LNCAP (cell line): ENCODE results near the gene PCSK4.

Experiments
- TF ChIP-seq, protein P1 (sequence below): fragments of 450-650 bp; IDR thresholded peaks from 2 replicates; pipeline ENCODE4 v1.5.1; 2017; ENCODE audit warnings: mild to moderate bottlenecking

Gene PCSK4

GRCh38 chr19:1435378-1435989 lies 54.7 kb downstream of the PCSK4 start:
- TF ChIP-seq, protein P1, sequence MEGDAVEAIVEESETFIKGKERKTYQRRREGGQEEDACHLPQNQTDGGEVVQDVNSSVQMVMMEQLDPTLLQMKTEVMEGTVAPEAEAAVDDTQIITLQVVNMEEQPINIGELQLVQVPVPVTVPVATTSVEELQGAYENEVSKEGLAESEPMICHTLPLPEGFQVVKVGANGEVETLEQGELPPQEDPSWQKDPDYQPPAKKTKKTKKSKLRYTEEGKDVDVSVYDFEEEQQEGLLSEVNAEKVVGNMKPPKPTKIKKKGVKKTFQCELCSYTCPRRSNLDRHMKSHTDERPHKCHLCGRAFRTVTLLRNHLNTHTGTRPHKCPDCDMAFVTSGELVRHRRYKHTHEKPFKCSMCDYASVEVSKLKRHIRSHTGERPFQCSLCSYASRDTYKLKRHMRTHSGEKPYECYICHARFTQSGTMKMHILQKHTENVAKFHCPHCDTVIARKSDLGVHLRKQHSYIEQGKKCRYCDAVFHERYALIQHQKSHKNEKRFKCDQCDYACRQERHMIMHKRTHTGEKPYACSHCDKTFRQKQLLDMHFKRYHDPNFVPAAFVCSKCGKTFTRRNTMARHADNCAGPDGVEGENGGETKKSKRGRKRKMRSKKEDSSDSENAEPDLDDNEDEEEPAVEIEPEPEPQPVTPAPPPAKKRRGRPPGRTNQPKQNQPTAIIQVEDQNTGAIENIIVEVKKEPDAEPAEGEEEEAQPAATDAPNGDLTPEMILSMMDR = no peak

- TF ChIP-seq, protein P1 = no peak
Observed at GRCh38 chr19:1434577-1435060, 55.5 kb downstream of the PCSK4 start.

GRCh38 chr19:1434040-1434366 lies 56.1 kb downstream of the PCSK4 start:
- TF ChIP-seq, protein P1 = no peak

DNA sequence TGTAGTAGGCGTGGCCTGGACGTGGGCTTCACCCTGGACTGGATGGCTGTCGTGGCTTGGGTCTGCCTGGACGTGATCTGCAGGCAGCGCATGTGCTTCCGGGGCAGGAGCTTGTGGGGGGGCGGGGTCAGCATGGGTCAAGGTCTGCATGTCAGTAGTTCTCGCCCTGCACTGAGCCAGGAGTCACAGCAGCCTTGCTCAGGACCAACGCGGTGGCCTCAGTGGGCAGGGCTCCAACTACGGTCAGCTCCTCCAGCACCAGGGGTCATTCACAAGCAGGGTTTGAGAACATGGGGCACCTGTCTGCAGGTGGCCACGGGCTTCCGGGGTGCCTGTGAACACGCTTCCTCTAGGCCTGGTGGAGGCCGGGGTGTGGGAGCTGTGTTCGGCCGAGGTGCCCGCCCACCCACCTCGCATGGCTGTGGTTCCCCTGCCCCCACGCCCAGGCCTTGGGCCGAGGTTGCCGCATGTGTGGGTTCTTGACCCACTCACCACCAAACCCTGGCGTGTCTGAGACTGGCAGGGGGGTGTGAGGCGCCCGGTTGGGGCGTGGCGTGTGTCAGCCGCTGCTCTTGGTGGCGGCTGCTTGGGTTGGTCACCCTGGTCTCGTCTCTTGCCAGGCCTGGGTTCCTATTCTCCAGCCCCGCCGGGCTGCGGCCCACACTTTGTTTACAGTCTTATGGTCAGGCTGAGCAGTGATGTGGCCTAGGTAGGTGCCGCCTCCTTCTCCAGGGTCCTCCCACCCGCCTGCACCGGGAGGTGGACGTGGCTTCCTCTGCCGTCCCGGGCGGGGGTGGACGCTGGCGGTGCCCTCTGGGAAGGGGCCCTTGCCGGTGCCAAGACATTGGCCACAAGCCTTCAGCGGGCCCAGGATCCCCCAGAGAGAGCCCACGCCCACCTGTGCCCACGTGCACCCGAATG lies 56.8 kb downstream of the PCSK4 start:
- TF ChIP-seq, protein P1 = no peak

DNA sequence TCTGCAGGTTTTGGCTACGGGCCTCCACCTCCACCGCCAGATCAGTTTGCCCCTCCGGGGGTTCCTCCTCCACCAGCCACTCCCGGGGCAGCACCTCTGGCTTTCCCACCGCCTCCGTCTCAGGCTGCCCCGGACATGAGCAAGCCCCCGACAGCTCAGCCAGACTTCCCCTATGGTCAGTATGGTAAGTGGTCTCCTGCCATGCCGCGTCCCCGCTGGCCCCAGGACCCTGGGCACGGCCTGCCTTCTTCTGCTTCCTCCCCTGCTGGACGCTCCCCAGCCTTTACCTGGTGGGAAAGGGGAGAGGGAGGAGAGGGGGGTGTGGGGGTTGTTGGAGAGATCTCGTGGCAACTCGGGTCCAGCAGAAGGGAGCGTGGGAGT lies 57.7 kb downstream of the PCSK4 start:
- TF ChIP-seq, protein P1 = no peak

- TF ChIP-seq, protein P1 = no peak
Observed at GRCh38 chr19:1431759-1432506, 58.2 kb downstream of the PCSK4 start.
